Activated CD8-positive, alpha-beta memory T cell treated with anti-CD3 and anti-CD28 coated beads, Interleukin-2, amount 50 U/mL, for 24 hours (primary cell): ENCODE results near the gene ADORA2B.

ENCODE experiments used
- DNase-seq: peaks from one replicate; pipeline ENCODE4 v3.0.0-alpha.2; 2020; ENCODE audit errors: extremely low read depth

Gene ADORA2B

GRCh38 chr17:15981646-15982580, 37.0 kb downstream of the ADORA2B start:
- no peak for DNase-seq

GRCh38 chr17:15996322-15996721, 51.4 kb downstream of the ADORA2B start:
- DNase-seq: no peak

GRCh38 chr17:15998031-15998562, 53.2 kb downstream of the ADORA2B start:
- no peak for DNase-seq

- peak; percentile 83 for DNase-seq
Measured at GRCh38 chr17:15999141-15999973, 54.4 kb downstream of the ADORA2B start, which contains the start of the genes TTC19 and ZSWIM7. TTC19 (plus strand) TSS chr17:15999824; CDS start chr17:15999849, 25 bp downstream. ZSWIM7 (minus strand) TSS chr17:15999704; CDS start chr17:15999594, 110 bp downstream.

- no peak for DNase-seq
Measured at GRCh38 chr17:15999974-16000827, 55.3 kb downstream of the ADORA2B start.

- no peak for DNase-seq
Measured at GRCh38 chr17:16001226-16001897, 56.4 kb downstream of the ADORA2B start.

- no peak for DNase-seq
Measured at GRCh38 chr17:16002708-16003260, 57.9 kb downstream of the ADORA2B start.

GRCh38 chr17:16003841-16004240, 58.9 kb downstream of the ADORA2B start:
- DNase-seq: no peak

GRCh38 chr17:16005636-16006035, 60.7 kb downstream of the ADORA2B start:
- DNase-seq: no peak

GRCh38 chr17:16007439-16007838, 62.5 kb downstream of the ADORA2B start:
- no peak for DNase-seq

GRCh38 chr17:16013943-16014407, 69.0 kb downstream of the ADORA2B start:
- DNase-seq: no peak

- no peak for DNase-seq
Measured at GRCh38 chr17:16019347-16019746, 74.4 kb downstream of the ADORA2B start.

GRCh38 chr17:16023881-16024280, 79.0 kb downstream of the ADORA2B start:
- no peak for DNase-seq

- DNase-seq: no peak
Measured at GRCh38 chr17:16025202-16025601, 80.3 kb downstream of the ADORA2B start.
